RWPE1 (cell line): Measurements from ENCODE around the gene CORO7.
A peak's percentile ranks its signal among the peaks of the same experiment; 100 is the strongest.

Source experiments
- CTCF ChIA-PET: fragments of 350-600 bp; sonication (Branson Sonifier 250); formaldehyde crosslinking; extraction: SDS; loops from one replicate; lab custom pipeline; 2021; lab: Yijun Ruan, JAX
- POLR2A ChIA-PET: fragments of 400-600 bp; formaldehyde crosslinking; extraction: SDS; loops from one replicate; lab custom pipeline; 2020; ENCODE audit warnings: antibody characterized with exemption; ENCODE audit not compliant: low non-redundant PET; lab: Yijun Ruan, JAX
- DNase-seq: peaks from one replicate; pipeline ENCODE4 v3.0.0; 2012; ENCODE audit warnings: low spot score
- H3K27ac ChIP-seq: fragments of 450-650 bp; 2 replicates; pipeline ENCODE4 v1.5.1; 2017
- CTCF ChIP-seq: fragments of 450-650 bp; conservative IDR thresholded peaks from 2 replicates; pipeline ENCODE4 v1.5.1; 2017; ENCODE audit warnings: low read depth, mild to moderate bottlenecking

CORO7 gene

GRCh38 chr16:4455081-4455480, 38.7 kb upstream of the CORO7 start:
- CTCF ChIA-PET, result no interaction called here
- no peak for TF ChIP-seq CTCF
- POLR2A ChIA-PET, result no interaction called here
- DNase-seq, result no peak
- peak overlapping the region; percentile 31; the same call in 1 of the 2 replicates for H3K27ac ChIP-seq

DNA sequence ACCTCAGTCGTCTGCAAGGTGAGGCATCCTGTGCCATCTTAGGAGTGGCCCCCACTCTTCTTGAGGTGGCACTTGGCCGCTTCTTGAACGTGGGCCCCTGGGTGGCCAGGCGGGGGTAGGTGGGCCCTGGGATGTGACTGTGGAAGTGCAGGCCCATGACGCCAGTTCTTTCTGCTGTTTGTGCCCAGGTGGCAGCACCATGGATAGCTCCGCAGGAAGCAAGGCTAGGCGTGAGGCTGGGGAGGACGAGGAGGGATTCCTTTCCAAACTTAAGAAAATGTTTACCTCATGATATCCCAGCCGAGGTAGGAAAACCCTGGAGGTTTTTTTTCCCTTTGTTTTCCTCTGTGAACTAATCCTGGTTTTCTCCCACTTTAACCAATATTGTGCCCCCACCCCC, 38.2 kb upstream of the CORO7 start:
- DNase-seq, result no peak
- ChIA-PET POLR2A (no interaction called here), CTCF (no interaction called here)
- no peak for TF ChIP-seq CTCF
- no peak overlapping the region for H3K27ac ChIP-seq

- no peak for TF ChIP-seq CTCF
- no peak for DNase-seq
- ChIA-PET POLR2A (interaction anchor here (0.7 kb wide), 1 partner anchor 199 kb away, joined by 4 read pairs; no protein-coding TSS in a partner anchor), CTCF (interaction anchor here (0.6 kb wide), 2 partner anchors 48 to 55 kb away, joined by 3 to 9 read pairs; no protein-coding TSS in a partner anchor)
- H3K27ac ChIP-seq, result no peak overlapping the region
These were observed 36.3 kb upstream of the CORO7 start for GRCh38 chr16:4452674-4453073.

- CTCF ChIA-PET, result interaction anchor here (0.6 to 0.7 kb wide), 2 partner anchors 13 to 21 kb away, joined by 4 to 7 read pairs; no protein-coding TSS in a partner anchor
- POLR2A ChIA-PET, result interaction anchor here (0.6 to 0.9 kb wide), 3 partner anchors 10 to 313 kb away, joined by 3 to 4 read pairs (median 3); no protein-coding TSS in a partner anchor
- peak overlapping the region; percentile 47 for H3K27ac ChIP-seq
- no peak for TF ChIP-seq CTCF
- no peak for DNase-seq
These were observed 34.6 kb upstream of the CORO7 start for GRCh38 chr16:4450931-4451519.

- TF ChIP-seq CTCF, result no peak
- POLR2A ChIA-PET, result interaction anchor here (0.6 kb wide), 1 partner anchor 314 kb away, joined by 3 read pairs; no protein-coding TSS in a partner anchor
- no peak for DNase-seq
- peak overlapping the region; percentile 47 for H3K27ac ChIP-seq
- CTCF ChIA-PET, result interaction anchor here (0.7 kb wide), 1 partner anchor 22 kb away, joined by 4 read pairs; no protein-coding TSS in a partner anchor
These were observed 34.0 kb upstream of the CORO7 start for GRCh38 chr16:4450430-4450829.

- ChIA-PET POLR2A (no interaction called here), CTCF (no interaction called here)
- TF ChIP-seq CTCF, result no peak
- DNase-seq, result no peak
- H3K27ac ChIP-seq, result no peak overlapping the region
These were observed 27.6 kb upstream of the CORO7 start for GRCh38 chr16:4443986-4444385.
